Measurements from ENCODE around the gene ALDH1A2. TPM values are rescaled to one million over a fixed set of nuclear protein-coding genes. Genes with fewer than 3 reads are reported as not detected.

ALDH1A2 gene
- polyA plus RNA-seq, 3 donors = 0.41 to 5.1 (median 3.4) TPM

DNA sequence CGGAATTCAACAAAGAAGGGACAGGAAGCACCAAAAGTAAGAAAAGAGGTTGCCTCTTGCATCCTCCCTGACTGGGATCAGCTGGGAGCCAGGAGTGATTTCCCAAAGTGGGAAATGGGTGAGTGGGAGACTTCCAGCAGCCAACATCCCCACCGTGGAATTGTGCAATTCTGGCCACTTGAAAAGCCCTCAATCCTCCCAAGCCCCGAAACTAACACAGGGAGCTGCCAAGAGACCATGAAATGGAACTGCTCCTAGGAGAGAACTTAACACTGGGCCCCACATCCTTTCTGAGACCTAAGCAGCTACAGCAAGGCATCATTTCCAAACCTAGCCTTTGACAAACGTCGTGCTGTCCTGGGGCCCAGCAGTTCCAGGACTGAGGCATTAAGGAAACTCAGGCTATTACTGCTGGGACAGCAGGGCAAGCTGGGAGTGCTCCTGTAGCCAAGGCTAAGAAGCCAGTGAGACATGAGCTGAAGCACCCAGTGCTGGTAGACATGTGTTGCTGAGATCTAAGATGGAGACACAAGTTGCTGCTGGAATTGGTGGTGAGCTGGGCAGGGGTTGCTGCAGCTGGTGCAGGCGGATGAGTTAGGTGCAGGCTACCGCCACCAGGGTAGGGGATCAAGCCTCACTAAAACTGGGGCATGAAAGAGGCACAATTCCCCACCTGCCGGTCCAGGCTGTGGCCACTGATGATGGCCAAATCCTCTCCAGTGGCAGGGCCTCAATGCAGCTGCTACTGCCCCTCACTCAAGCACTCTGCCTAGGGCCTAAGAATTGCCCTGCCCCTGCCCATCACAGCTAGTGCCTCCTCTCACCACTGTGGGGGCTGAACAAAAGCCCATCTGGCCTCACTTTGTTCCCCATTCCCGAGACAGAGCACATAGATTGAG lies 43.9 kb downstream of the ALDH1A2 start:
- 88% methylated on average over 7 of the region's 9 CpGs for WGBS (ENCODE audit: insufficient coverage)
- H3K9me3 ChIP-seq (replicated peaks in 1 of 2; ENCODE audit: control insufficient read depth in 1 of 2, insufficient read depth in 1 of 2, low read length in 2 of 2) = peaks cover 29 to 34% of the 10 kb centered on the region in 2 donors
- no peaks in the 10 kb centered on the region for H3K27me3 ChIP-seq (ENCODE audit: control insufficient read depth in 2 of 2, insufficient read depth in 2 of 2, low read length in 2 of 2)
- H3K27ac Mint-ChIP-seq = peak overlapping the region in 1 of 7 donors; percentile 47
- H3K4me1 Mint-ChIP-seq = no peaks in the 10 kb centered on the region
- no peak overlapping the region for H3K27ac ChIP-seq (ENCODE audit: low read depth in 1 of 2, low read length in 2 of 2)
- H3K36me3 Mint-ChIP-seq = no peaks in the 10 kb centered on the region
- intact Hi-C loops (cut with micrococcal nuclease) = no loop called here
- H3K4me3 ChIP-seq (replicated peaks in 1 of 3; ENCODE audit: low read depth in 2 of 3, low read length in 3 of 3) = no peak overlapping the region
- H3K9me3 Mint-ChIP-seq = peaks cover 36 to 48% (median 43%) of the 10 kb centered on the region in 7 donors
- no peaks in the 10 kb centered on the region for H3K36me3 ChIP-seq (replicated peaks in 1 of 2; ENCODE audit: control insufficient read depth in 1 of 2, insufficient read depth in 2 of 2, low read length in 2 of 2)
- H4K20me1 ChIP-seq (ENCODE audit: insufficient read depth, low read length) = no peaks in the 10 kb centered on the region
- no peak overlapping the region for H3K9ac ChIP-seq (ENCODE audit: insufficient read depth, low read length, poor library complexity, severe bottlenecking)
- H3K27me3 Mint-ChIP-seq (ENCODE audit: low read depth in 3 of 3) = peaks cover 1 to 3% (median 3%) of the 10 kb centered on the region in 3 donors
- no peaks in the 10 kb centered on the region for H3K4me1 ChIP-seq (ENCODE audit: control insufficient read depth in 1 of 2, insufficient read depth in 2 of 2, low read length in 2 of 2)
- H3K79me2 ChIP-seq (ENCODE audit: insufficient read depth, low read length) = no peaks in the 10 kb centered on the region
- TF ChIP-seq, protein P1, sequence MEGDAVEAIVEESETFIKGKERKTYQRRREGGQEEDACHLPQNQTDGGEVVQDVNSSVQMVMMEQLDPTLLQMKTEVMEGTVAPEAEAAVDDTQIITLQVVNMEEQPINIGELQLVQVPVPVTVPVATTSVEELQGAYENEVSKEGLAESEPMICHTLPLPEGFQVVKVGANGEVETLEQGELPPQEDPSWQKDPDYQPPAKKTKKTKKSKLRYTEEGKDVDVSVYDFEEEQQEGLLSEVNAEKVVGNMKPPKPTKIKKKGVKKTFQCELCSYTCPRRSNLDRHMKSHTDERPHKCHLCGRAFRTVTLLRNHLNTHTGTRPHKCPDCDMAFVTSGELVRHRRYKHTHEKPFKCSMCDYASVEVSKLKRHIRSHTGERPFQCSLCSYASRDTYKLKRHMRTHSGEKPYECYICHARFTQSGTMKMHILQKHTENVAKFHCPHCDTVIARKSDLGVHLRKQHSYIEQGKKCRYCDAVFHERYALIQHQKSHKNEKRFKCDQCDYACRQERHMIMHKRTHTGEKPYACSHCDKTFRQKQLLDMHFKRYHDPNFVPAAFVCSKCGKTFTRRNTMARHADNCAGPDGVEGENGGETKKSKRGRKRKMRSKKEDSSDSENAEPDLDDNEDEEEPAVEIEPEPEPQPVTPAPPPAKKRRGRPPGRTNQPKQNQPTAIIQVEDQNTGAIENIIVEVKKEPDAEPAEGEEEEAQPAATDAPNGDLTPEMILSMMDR (IDR thresholded peaks at IDR 0.05) = no peak
- no peak overlapping the region for H3K4me3 Mint-ChIP-seq
- H3K4me2 ChIP-seq (replicated peaks; ENCODE audit: extremely low read depth, low read length, poor library complexity, severe bottlenecking) = no peak overlapping the region
- H2AFZ ChIP-seq (ENCODE audit: insufficient read depth, low read depth, low read length, poor library complexity, severe bottlenecking) = no peak overlapping the region
- no peak for DNase-seq

DNA sequence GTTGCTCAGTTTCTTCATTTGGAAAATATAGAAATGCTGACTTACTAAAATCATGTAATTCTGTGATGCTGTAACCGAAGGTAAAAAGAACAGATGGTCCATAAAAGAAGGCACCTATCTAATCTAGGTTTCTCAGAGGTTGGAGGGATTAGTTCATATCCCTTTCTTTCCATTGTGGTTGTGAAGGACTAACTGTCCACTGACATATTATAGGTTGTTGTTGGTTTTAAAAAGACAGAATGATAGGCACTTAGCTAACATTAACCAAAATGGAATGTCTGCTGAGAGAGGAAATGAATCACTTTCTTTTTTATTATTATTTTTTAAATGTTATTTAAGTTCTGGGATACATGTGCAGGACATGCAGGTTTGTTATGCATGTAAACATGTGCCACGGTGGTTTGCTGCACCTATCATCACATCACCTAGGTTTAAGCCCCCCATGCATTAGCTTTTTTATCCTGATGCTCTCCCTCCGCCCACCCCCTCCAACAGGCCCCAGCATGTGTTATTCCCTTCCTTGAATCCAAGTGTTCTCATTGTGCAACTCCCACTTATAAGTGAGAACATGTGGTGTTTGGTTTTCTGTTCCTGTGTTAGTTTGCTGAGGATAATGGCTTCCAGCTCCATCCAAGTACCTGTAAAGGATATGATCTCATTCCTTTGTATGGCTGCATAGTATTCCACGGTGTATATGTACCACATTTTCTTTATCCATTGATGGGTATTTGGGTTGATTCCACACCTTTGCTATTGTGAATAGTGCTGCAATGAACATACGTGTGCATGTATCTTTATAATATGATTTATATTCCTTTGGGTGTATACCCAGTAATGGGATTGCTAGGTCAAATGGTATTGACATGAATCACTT lies 45.8 kb downstream of the ALDH1A2 start:
- H3K9me3 Mint-ChIP-seq = peaks cover 19 to 31% (median 26%) of the 10 kb centered on the region in 7 donors
- H2AFZ ChIP-seq (ENCODE audit: insufficient read depth, low read depth, low read length, poor library complexity, severe bottlenecking) = no peak overlapping the region

More for the DNA sequence above, 45.8 kb downstream of the ALDH1A2 start:
- TF ChIP-seq, protein P1 (IDR thresholded peaks at IDR 0.05) = no peak
- H3K4me3 Mint-ChIP-seq = no peak overlapping the region
- no peak for DNase-seq
- no CpG with 5 or more reads among the region's 5 CpGs for WGBS (ENCODE audit: insufficient coverage)
- Histone ChIP-seq H3K79me2 (ENCODE audit: insufficient read depth, low read length) (no peaks in the 10 kb centered on the region), H3K27ac (ENCODE audit: low read depth in 1 of 2, low read length in 2 of 2) (no peak overlapping the region), H3K9me3 (replicated peaks in 1 of 2; ENCODE audit: control insufficient read depth in 1 of 2, insufficient read depth in 1 of 2, low read length in 2 of 2) (peaks cover 18% of the 10 kb centered on the region in 2 donors), H4K20me1 (ENCODE audit: insufficient read depth, low read length) (no peaks in the 10 kb centered on the region), H3K4me1 (ENCODE audit: control insufficient read depth in 1 of 2, insufficient read depth in 2 of 2, low read length in 2 of 2) (no peaks in the 10 kb centered on the region), H3K9ac (ENCODE audit: insufficient read depth, low read length, poor library complexity, severe bottlenecking) (no peak overlapping the region), H3K4me3 (replicated peaks in 1 of 3; ENCODE audit: low read depth in 2 of 3, low read length in 3 of 3) (no peak overlapping the region), H3K27me3 (ENCODE audit: control insufficient read depth in 2 of 2, insufficient read depth in 2 of 2, low read length in 2 of 2) (no peaks in the 10 kb centered on the region), H3K4me2 (replicated peaks; ENCODE audit: extremely low read depth, low read length, poor library complexity, severe bottlenecking) (no peak overlapping the region), H3K36me3 (replicated peaks in 1 of 2; ENCODE audit: control insufficient read depth in 1 of 2, insufficient read depth in 2 of 2, low read length in 2 of 2) (no peaks in the 10 kb centered on the region)
- H3K27ac Mint-ChIP-seq = no peak overlapping the region
- intact Hi-C loops (cut with micrococcal nuclease) = no loop called here
- H3K36me3 Mint-ChIP-seq = no peaks in the 10 kb centered on the region
- no peaks in the 10 kb centered on the region for H3K4me1 Mint-ChIP-seq
- peaks cover 0 to 3% (median 3%) of the 10 kb centered on the region in 3 donors for H3K27me3 Mint-ChIP-seq (ENCODE audit: low read depth in 3 of 3)

All from CD14-positive monocyte (primary cell).